ENCODE results near the gene URM1.

DNA sequence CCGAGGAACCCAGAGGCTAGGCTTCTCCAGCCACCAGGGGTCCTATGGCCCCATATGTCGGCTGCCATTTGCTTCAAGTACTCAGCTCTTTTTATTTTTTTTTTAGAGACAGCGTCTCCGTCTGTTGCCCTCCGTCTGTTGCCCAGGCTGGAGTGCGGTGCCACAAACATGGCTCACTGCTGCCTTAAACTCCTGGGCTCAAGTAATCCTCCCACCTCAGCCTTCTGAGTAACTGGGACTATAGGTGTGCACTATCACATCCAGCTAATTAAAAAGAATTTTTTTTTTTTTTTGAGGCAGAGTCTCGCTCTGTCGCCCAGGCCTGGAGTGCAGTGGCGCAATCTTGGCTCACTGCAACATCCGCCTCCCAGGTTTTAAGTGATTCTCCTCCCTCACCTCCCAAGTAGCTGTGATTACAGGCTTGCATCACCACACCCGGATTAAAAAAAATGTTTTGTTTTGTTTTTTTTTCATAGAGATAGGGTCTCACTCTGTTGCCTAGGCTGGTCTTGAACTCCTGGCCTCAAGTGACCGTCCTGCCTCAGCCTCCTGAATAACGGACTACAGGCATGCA is 58.4 kb downstream of the URM1 start:
- TF ChIP-seq, protein P1, sequence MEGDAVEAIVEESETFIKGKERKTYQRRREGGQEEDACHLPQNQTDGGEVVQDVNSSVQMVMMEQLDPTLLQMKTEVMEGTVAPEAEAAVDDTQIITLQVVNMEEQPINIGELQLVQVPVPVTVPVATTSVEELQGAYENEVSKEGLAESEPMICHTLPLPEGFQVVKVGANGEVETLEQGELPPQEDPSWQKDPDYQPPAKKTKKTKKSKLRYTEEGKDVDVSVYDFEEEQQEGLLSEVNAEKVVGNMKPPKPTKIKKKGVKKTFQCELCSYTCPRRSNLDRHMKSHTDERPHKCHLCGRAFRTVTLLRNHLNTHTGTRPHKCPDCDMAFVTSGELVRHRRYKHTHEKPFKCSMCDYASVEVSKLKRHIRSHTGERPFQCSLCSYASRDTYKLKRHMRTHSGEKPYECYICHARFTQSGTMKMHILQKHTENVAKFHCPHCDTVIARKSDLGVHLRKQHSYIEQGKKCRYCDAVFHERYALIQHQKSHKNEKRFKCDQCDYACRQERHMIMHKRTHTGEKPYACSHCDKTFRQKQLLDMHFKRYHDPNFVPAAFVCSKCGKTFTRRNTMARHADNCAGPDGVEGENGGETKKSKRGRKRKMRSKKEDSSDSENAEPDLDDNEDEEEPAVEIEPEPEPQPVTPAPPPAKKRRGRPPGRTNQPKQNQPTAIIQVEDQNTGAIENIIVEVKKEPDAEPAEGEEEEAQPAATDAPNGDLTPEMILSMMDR (conservative IDR thresholded peaks at IDR 0.05; ENCODE audit: low read length): no peak
- no peak for TF ChIP-seq EZH2phosphoT487 (IDR thresholded peaks at IDR 0.05; ENCODE audit: borderline replicate concordance)

Data from Loucy (cell line).